GM21381 (cell line): ENCODE measurements around the gene ADISSP.
A peak's percentile ranks its signal among the peaks of the same experiment; 100 is the strongest.

Experiments
- ATAC-seq: cut with Tn5 transposase; IDR thresholded peaks from one replicate; pipeline ENCODE4 v1.9.1; 2021; ENCODE audit warnings: mild to moderate bottlenecking, moderate library complexity; ENCODE audit not compliant: unreplicated experiment

The ADISSP gene

DNA sequence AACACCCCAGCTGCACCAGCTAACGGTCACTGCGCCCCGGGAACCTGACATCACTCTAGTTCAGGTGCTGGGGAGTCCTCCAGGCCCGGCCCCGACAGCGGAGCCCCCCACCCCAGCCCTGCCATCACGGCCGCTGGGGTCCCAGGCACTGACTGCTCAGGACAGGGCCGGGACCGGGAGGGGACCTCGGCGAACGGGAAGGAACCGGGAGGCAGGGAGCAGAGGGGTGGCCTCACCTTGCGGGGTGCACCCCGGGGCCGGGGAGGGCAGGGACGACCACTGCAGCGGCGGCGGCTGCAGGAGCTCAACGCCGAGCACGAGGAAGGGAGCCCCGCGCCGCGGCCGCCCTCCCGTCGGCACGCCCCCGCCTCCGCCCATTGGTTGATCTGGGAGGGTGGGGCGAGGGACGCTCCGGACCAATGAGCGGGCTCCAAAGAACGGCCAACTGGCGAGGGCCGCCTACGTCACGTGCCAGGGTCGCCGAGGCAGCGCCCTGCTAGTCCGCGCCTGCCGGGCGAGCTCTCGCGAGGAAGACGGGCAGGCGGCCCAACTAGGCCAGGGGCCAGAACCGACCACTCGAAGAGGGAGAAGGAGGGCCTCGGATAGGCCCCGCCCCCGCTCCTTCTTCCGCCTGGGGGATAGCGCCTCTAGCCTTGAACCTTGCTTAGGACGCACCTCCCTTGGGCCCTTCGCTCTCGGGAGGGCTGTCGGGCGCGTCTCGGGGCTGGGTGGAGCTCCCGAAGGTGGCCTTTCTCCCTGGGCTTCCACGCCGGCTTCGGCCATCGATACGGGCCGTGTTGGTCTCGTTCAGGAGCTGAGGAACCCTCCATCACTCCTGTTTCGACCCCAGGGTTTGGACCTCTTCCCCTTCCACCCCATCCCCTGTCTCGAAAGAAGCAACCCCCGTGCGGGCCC is at the start of gene ADISSP:
TSS of gene ADISSP (minus strand) at position 327 of the 915 bp plus-strand sequence. CDS start 7,653 bp downstream, outside the sequence.
- peak; percentile 93 for ATAC-seq

GRCh38 chr20:3815703-3816315 is 48.3 kb upstream of the ADISSP start:
- no peak for ATAC-seq

DNA sequence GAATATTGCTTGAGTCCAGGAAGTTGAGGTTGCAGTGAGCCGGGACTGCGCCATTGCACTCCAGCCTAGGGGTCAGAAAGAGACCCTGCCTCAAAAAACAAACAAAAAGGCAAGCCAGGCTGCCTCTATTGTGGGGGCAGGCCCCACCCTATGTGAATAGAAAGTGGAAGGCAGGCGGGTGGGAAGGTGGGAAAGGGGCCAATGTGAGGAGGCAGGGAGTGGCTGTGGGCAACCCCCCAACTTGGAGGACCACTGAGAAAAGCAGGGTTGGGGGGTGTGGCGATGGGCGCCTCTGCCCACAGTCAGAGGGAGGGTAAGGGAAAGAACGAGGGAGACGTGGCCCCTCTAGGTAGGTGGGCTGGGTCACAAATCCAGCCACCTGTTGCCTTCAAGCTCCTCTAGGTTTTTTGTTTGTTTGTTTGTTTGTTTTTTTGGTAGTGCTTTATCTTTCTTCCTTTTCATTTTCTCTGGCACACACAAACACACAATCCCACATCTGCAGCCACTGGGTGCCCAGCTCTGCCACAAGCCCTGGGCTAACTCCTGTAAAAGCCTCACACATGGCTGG is 47.5 kb upstream of the ADISSP start:
- ATAC-seq, result no peak

DNA sequence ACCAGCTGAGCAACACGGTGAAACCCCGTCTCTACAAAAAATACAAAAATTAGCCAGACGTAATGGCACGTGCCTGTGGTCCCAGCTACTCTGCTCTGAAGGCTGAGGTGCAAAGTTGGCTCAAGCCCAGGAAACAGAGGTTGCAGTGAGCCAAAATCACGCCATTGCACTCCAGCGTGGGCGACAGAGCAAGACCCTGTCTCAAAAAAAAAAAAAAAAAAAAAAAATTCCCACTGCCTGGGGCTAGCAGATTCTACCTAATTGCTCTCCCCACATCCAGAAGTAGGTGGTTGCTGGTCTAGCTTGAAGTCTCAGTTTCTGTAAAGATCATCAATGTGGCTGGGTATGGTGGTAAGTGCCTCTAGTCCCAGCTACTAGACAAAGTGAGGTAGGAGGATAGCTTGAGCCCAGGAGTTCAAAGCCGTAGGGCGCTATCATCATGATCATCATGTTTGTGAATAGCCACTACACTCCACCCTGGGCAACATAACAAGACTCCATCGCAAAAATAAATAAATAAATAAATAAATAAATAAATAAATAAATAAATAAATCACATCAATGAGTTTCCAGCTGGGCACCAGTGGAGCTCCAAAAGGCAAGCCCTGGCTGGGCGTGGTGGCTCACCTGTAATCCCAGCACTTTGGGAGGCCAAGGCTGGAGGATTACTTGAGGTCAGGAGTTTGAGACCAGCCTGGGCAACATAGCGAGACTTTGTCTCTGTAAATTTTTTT is 46.5 kb upstream of the ADISSP start:
- ATAC-seq, result no peak

DNA sequence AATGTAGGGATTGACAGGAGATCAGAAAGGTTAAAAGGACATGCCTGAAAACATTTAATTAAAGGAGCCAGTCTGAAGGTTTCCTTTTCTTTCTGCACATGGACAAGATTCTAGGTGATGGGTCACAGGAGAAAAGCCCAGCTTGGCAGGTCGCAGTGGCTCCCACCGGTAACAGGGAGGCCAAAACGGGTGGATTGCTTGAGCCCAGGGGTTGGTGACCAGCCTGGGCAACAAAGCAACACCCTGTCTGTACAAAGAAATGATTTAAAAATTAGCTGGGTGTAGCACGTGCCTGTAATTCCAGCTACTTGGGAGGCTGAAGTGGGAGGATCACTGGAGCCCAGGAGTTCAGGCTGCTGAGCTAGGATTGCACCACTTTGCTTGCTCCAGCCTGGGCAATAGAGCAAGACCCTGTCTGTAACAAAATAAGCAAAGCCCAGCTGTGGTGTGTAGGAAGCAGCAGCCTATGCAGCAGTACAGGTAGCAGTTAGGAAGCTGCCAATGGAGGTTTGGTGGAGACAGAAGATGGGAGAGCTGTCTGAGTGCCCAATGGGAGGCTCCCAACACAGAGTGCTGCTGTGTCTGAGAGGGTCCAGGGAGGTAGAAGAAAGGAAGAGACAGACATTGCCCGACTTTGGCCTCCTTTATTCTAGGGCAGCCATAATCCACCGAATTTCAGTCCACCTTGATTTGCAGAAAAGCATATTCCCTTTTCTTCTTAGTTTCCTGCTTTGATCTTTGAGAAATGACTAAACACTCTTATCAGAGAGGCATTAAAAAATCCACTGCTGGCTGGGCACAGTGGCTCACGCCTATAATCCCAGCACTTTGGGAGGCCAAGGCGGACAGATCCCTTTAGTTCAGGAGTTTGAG is 45.7 kb upstream of the ADISSP start:
- ATAC-seq, result no peak

GRCh38 chr20:3812259-3812681 is 44.7 kb upstream of the ADISSP start:
- ATAC-seq, result no peak

GRCh38 chr20:3811467-3812258 is 44.1 kb upstream of the ADISSP start:
- no peak for ATAC-seq

DNA sequence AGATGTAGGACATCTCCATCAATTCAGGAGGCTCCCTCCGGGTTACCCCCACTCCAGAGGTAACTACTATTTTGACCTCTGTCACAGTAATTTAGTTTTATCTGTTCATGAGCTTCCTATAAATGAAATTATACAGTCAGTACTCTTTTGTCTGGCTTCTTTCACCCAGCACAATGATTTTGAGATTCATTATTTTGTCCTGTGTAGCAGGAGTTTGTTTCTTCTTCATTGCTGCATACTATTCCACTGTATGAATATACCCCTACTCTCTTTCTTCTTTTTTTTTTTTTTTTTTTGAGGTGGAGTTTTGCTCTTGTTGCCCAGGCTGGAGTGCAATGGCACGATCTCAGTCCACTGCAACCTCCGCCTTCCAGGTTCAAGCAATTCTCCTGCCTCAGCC is 41.0 kb upstream of the ADISSP start:
- ATAC-seq, result no peak

- no peak for ATAC-seq
Observed at GRCh38 chr20:3804781-3805180, 37.2 kb upstream of the ADISSP start.

DNA sequence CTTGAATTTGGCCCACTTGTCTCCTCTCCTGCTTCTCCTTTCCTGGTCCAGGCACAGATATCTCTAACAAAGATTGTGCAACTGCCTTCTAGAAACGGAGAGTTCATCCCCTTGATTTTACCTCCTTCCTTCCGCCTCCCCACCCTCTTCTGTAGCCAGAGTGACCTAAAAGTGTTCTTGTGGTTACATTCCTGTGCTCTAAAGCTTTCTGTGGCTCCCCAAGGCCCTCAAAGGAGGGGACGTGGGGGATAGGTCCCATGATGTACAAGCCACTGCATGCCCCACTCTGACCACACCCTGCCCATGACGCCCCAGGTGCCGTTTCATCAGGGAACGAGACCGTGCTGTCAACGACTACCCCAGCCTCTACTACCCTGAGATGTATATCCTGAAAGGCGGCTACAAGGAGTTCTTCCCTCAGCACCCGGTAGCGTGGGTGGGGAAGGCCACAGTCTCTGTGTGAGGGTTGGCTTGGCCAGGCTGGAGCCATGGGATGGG is 36.8 kb upstream of the ADISSP start:
- ATAC-seq, result no peak

DNA sequence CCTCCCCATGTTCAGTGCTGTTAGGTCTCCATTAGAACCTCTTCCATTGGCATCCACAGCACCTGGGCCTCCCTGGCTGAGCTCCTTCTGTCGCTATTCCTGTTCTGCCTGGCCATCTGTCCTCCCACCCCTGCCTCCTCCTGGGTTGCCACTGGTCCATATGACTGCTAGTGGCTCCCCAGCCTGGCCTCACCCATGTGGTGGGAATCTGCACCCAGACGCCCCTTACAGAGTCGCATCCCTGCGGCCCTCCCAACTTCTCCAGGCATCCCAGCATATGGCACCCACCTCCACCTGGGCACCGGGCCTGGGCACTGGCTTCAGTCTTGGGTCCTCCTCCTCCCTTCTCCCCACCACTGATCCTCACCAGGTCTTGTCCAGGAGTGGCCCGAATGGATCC is 36.3 kb upstream of the ADISSP start:
- no peak for ATAC-seq

GRCh38 chr20:3803289-3803688 is 35.7 kb upstream of the ADISSP start:
- ATAC-seq, result no peak

DNA sequence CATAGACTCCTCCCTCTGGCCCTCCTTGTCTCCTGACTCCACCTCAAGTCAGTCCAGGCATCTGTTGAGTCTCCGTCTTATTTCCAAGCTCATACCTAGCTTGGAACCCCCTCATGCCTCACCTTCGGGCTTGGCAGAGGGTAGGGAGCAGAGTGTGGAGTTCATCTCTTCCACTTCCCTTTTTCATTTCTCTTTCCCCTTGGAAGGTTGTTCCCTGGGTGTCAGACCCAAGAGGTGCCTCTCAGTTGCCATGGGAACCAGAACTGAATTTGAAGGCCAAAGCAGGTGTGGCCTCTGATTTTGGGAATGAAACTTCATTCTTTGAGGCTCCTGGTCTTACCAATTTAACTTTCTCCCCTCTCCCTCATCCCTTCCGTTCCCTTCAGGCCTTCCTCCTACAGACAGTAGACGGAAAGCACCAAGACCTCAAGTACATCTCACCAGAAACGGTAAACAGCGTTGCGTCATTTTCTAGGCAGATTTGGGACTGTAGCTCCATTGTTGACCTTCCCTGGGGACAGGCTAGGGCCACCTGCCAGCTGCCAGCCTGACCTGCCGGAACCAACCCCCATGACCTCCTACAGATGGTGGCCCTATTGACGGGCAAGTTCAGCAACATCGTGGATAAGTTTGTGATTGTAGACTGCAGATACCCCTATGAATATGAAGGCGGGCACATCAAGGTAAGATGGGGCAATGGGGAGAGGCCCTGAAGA is 35.1 kb upstream of the ADISSP start:
- no peak for ATAC-seq

- ATAC-seq, result no peak
Observed at GRCh38 chr20:3801846-3802245, 34.3 kb upstream of the ADISSP start.

DNA sequence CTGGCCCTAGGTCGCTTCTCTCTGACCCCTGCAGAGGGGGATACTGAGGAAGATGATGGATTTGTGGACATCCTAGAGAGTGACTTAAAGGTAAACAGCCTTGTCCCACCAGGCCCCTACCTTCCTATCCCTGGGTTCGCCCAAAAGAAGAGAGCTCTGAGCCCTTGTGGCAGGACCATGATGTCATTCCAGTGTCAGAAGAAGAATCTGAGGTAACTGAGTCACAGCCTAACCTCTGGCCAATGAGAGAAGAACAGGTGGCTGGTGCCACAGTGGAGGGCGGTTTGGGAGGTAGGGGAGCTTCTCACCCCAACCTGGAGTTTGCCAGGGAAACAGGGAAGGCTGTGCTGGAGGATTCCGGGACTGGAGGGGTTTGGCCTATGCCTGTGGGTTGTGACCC is 33.7 kb upstream of the ADISSP start:
- no peak for ATAC-seq

- no peak for ATAC-seq
Observed at GRCh38 chr20:3800878-3801260, 33.3 kb upstream of the ADISSP start.

GRCh38 chr20:3800256-3800877 is 32.8 kb upstream of the ADISSP start:
- no peak for ATAC-seq

- no peak for ATAC-seq
Observed at GRCh38 chr20:3798908-3799248, 31.3 kb upstream of the ADISSP start.
